ENCODE data around the gene CSNK1A1L. TPM values are rescaled to one million over a fixed set of nuclear protein-coding genes. Genes with fewer than 3 reads are reported as not detected.

The CSNK1A1L gene
- total and polyA plus RNA-seq, 11 donors = not detected

DNA sequence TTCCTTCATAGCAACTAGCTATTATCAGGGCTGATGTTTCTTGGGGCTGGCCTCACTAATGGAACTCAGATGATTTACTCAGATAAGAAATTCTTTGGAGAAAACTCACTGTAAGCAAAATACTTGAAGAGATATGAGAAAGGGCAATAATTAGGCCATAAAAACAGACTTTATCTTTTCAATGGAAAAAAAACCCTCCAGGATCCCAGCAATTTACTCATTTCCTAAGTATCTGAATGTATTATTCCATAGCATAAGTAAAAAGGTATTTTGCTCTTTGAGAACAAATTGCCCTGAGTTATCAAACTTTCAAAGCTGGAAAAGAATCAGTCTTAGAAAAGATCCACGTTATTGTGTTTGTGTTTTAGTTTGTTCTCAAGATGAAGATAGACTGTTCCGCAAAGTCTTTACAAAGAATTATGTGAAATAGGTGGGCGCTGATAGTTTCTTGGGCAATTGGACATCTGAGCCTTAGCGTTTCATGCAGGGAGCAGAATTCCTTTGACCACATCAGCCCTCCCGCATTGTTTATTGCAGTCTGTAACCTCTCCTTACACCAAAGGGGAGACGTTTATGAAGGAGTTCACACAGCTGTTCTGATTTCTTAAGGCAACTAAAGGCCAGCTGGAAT lies 29.1 kb upstream of the CSNK1A1L start:
- no peak for TF ChIP-seq CTCF (IDR thresholded peaks at IDR 0.05)
- TF ChIP-seq POLR2A (IDR thresholded peaks at IDR 0.05) = no peak
- Histone ChIP-seq H3K9me3 (no peaks in the 10 kb centered on the region), H3K27ac (peak overlapping the region in 3 of 12 donors; percentile 5 to 44 (median 21)), H3K27me3 (no peaks in the 10 kb centered on the region), H3K4me3 (no peak overlapping the region), H3K36me3 (no peaks in the 10 kb centered on the region), H3K4me1 (peaks cover 0 to 33% (median 0%) of the 10 kb centered on the region in 12 donors)
- intact Hi-C loops (cut with DNase I) = no loop called here
- DNase-seq (no peak), ATAC-seq (peak in 2 of 4 donors; percentile 46 to 86)
- 61 to 68% (median 65%) methylated on average over 6 of the region's 6 CpGs for WGBS, 4 donors

GRCh38 chr13:37132211-37132610 lies 26.7 kb upstream of the CSNK1A1L start:
- 74 to 90% (median 86%) methylated on average over 2 of the region's 2 CpGs for WGBS, 4 donors
- no peak for ATAC-seq
- DNase-seq = no peak
- H3K27me3 ChIP-seq = no peaks in the 10 kb centered on the region
- H3K27ac ChIP-seq = no peak overlapping the region
- no peak overlapping the region for H3K4me3 ChIP-seq
- H3K4me1 ChIP-seq = peaks cover 0 to 34% (median 7%) of the 10 kb centered on the region in 12 donors
- TF ChIP-seq CTCF (IDR thresholded peaks at IDR 0.05) (no peak), POLR2A (IDR thresholded peaks at IDR 0.05) (no peak)
- no peaks in the 10 kb centered on the region for H3K36me3 ChIP-seq
- no peaks in the 10 kb centered on the region for H3K9me3 ChIP-seq
- intact Hi-C loops (cut with DNase I) = no loop called here

DNA sequence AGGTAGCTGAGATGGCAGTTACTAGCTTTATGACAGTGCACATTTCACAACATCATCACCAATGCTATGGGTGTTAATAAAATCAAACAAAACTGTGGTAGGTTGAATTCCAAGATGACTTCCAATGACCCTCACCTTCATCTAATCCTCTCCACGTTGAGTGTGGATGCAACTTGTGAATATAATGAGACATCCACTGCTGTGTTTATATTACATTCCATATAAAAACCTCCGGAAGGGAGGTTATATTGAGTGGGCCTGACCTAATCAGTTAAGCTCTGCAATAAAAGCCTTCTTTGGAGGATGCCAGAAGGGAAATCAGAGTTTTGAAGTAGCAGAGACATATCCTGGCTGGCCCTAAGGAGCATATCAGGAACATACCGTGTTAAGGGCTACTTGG lies 25.6 kb upstream of the CSNK1A1L start:
- DNase-seq (no peak), ATAC-seq (no peak)
- no peak overlapping the region for H3K27ac ChIP-seq
- no peaks in the 10 kb centered on the region for H3K9me3 ChIP-seq
- no peaks in the 10 kb centered on the region for H3K27me3 ChIP-seq
- H3K36me3 ChIP-seq = no peaks in the 10 kb centered on the region
- intact Hi-C loops (cut with DNase I) = no loop called here
- TF ChIP-seq CTCF (IDR thresholded peaks at IDR 0.05) (no peak), POLR2A (IDR thresholded peaks at IDR 0.05) (no peak)
- WGBS, 4 donors = 55 to 72% (median 67%) methylated on average over 3 of the region's 3 CpGs
- peaks cover 0 to 31% (median 10%) of the 10 kb centered on the region in 12 donors for H3K4me1 ChIP-seq
- no peak overlapping the region for H3K4me3 ChIP-seq

- Histone ChIP-seq H3K27ac (no peak overlapping the region), H3K27me3 (no peaks in the 10 kb centered on the region), H3K4me1 (peaks cover 0 to 25% (median 10%) of the 10 kb centered on the region in 12 donors), H3K4me3 (no peak overlapping the region), H3K36me3 (no peaks in the 10 kb centered on the region), H3K9me3 (no peaks in the 10 kb centered on the region)
- TF ChIP-seq POLR2A (IDR thresholded peaks at IDR 0.05) = no peak
- TF ChIP-seq CTCF (IDR thresholded peaks at IDR 0.05) = no peak
- DNase-seq (no peak), ATAC-seq (no peak)
- WGBS, 4 donors = 55 to 65% (median 62%) methylated on average over 4 of the region's 4 CpGs
- intact Hi-C loops (cut with DNase I) = no loop called here
Measured at GRCh38 chr13:37129866-37130265, 24.4 kb upstream of the CSNK1A1L start.

All from heart left ventricle (tissue), 16 donors.